Activated CD4-positive, alpha-beta memory T cell treated with anti-CD3 and anti-CD28 coated beads, Interleukin-2, amount 10 ng/mL, durations not matched to agents 7 days and 5 days (primary cell): Measurements from ENCODE around the gene TLE6. TPM values are rescaled to one million over a fixed set of nuclear protein-coding genes. Genes with fewer than 3 reads are reported as not detected.
"Not testable (repeated sequence)": the region's sequence is repeated elsewhere in the genome, so short reads cannot be mapped to it uniquely, and the experiment has no call there.

Experiments used
- CTCF ChIA-PET: fragments of 350-600 bp; sonication (Branson Sonifier 250); formaldehyde crosslinking; loops from one replicate; lab custom pipeline; 2021; ENCODE audit warnings: antibody characterized with exemption, inconsistent platforms; lab: Charles Lee
- POLR2A ChIA-PET: fragments of 350-600 bp; sonication (Branson Sonifier 250); formaldehyde crosslinking; loops from one replicate; lab custom pipeline; 2021; ENCODE audit warnings: antibody characterized with exemption; lab: Charles Lee
- DNase-seq: peaks from one replicate; pipeline ENCODE4 v3.0.0-alpha.2; 2020
- H3K27ac Mint-ChIP-seq: one replicate; pipeline ENCODE4 v1.8.0; 2021; ENCODE audit warnings: mild to moderate bottlenecking, mixed read lengths
- H3K27me3 Mint-ChIP-seq: one replicate; pipeline ENCODE4 v1.8.0; 2021; ENCODE audit warnings: mixed read lengths
- H3K36me3 Mint-ChIP-seq: one replicate; pipeline ENCODE4 v1.8.0; 2021; ENCODE audit warnings: low read depth, mixed read lengths
- H3K4me1 Mint-ChIP-seq: one replicate; pipeline ENCODE4 v1.8.0; 2021; ENCODE audit warnings: mixed read lengths
- H3K4me3 Mint-ChIP-seq: one replicate; pipeline ENCODE4 v1.8.0; 2021; ENCODE audit warnings: mild to moderate bottlenecking, mixed read lengths
- H3K9me3 Mint-ChIP-seq: one replicate; pipeline ENCODE4 v1.8.0; 2021; ENCODE audit warnings: mixed read lengths
- total RNA-seq, 2 experiments: library from RNA; stranded (reverse); gene quantifications; one replicate each; pipeline ENCODE4 v1.2.3, GENCODE V29; 2021

The TLE6 gene
- total RNA-seq, 2 experiments from 2014 or later: 1.1 to 2.0 TPM

DNA sequence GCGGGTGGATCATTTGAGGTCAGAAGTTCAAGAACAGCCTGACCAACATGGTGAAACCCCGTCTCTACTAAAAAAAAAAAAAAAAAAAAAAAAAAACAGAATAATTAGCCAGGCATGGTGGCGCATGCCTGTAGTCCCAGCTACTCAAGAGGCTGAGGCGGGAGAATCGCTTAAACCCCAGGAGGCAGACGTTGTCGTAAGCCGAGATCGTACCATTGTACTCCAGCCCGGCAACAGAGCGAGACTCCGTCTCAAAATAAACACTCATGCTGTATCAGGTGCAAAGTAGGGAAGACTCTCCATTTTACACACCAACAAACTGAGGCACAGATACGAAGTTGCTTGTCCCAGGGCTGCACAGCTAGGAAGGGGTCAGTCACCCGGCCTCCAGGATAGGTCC, 15.6 kb downstream of the TLE6 start:
- DNase-seq: no peak
- Mint-ChIP-seq H3K27ac (no peak overlapping the region), H3K27me3 (no peaks in the 10 kb centered on the region), H3K4me1 (no peaks in the 10 kb centered on the region), H3K4me3 (no peak overlapping the region), H3K36me3 (no peaks in the 10 kb centered on the region), H3K9me3 (no peaks in the 10 kb centered on the region)
- ChIA-PET CTCF (no interaction called here), POLR2A (no interaction called here)

DNA sequence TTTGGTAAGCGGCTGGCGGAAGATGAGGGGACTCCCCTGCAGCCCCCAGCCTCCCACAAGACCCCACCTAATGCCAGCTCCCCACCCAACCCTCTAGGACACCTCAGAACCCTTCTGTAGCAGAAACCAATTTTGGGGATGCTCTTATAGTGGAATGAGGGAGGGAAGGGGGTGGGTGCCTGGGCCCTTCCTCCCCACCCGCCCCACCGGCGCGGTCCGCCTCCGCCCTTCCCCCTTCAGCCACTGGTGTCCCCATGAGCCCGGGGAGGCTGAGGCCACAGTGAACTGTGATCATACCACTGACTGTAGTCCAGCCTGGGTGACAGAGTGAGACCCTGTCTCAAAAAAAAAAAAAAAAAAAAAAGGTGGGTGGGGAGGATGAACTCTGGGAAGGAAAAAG, 16.2 kb downstream of the TLE6 start:
- Mint-ChIP-seq H3K4me1 (no peaks in the 10 kb centered on the region), H3K9me3 (no peaks in the 10 kb centered on the region), H3K27me3 (no peaks in the 10 kb centered on the region), H3K27ac (no peak overlapping the region), H3K36me3 (no peaks in the 10 kb centered on the region), H3K4me3 (no peak overlapping the region)
- DNase-seq: no peak
- CTCF ChIA-PET: no interaction called here
- POLR2A ChIA-PET: no interaction called here

GRCh38 chr19:2994588-2995131, 17.3 kb downstream of the TLE6 start:
- no peaks in the 10 kb centered on the region for H3K4me1 Mint-ChIP-seq
- DNase-seq: no peak
- ChIA-PET POLR2A (no interaction called here), CTCF (no interaction called here)
- no peak overlapping the region for H3K27ac Mint-ChIP-seq
- H3K9me3 Mint-ChIP-seq: no peaks in the 10 kb centered on the region
- H3K36me3 Mint-ChIP-seq: no peaks in the 10 kb centered on the region
- no peaks in the 10 kb centered on the region for H3K27me3 Mint-ChIP-seq
- no peak overlapping the region for H3K4me3 Mint-ChIP-seq

GRCh38 chr19:2997720-2998119, 20.4 kb downstream of the TLE6 start:
- Mint-ChIP-seq H3K36me3 (no peaks in the 10 kb centered on the region), H3K9me3 (no peaks in the 10 kb centered on the region), H3K4me3 (no peak overlapping the region), H3K27ac (no peak overlapping the region), H3K4me1 (no peaks in the 10 kb centered on the region), H3K27me3 (no peaks in the 10 kb centered on the region)
- no peak for DNase-seq
- CTCF ChIA-PET: no interaction called here
- POLR2A ChIA-PET: no interaction called here

DNA sequence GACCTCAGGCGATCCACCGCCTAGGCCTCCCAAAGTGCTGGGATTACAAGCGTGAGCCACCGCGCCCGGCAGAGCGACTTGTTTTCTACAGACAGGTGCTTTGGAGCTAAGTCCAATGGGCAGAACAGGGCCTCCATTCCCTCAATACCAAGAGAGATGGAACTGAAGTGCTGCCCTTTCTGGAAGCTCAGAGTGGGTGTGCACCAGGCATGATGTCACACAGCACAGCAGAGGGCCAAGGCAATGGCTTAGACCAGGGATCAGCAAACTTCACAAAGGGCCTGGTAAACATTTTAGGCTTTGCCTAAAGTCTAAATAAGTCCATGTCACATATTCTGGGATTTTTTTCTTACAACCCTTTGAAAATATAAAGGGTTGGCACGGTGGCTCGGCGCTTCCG, 21.3 kb downstream of the TLE6 start:
- no peak overlapping the region for H3K4me3 Mint-ChIP-seq
- ChIA-PET CTCF (no interaction called here), POLR2A (no interaction called here)
- no peaks in the 10 kb centered on the region for H3K9me3 Mint-ChIP-seq
- no peaks in the 10 kb centered on the region for H3K36me3 Mint-ChIP-seq
- H3K27me3 Mint-ChIP-seq: no peaks in the 10 kb centered on the region
- H3K4me1 Mint-ChIP-seq: no peaks in the 10 kb centered on the region
- no peak overlapping the region for H3K27ac Mint-ChIP-seq
- DNase-seq: no peak

- Mint-ChIP-seq H3K9me3 (no peaks in the 10 kb centered on the region), H3K4me1 (no peaks in the 10 kb centered on the region), H3K27me3 (no peaks in the 10 kb centered on the region), H3K4me3 (no peak overlapping the region), H3K27ac (no peak overlapping the region), H3K36me3 (no peaks in the 10 kb centered on the region)
- DNase-seq: no peak
- POLR2A ChIA-PET: no interaction called here
- CTCF ChIA-PET: interaction anchor here (0.6 kb wide), 1 partner anchor 291 kb away, joined by 3 read pairs; no protein-coding TSS in a partner anchor
These were observed 24.0 kb downstream of the TLE6 start for GRCh38 chr19:3001235-3001800.

DNA sequence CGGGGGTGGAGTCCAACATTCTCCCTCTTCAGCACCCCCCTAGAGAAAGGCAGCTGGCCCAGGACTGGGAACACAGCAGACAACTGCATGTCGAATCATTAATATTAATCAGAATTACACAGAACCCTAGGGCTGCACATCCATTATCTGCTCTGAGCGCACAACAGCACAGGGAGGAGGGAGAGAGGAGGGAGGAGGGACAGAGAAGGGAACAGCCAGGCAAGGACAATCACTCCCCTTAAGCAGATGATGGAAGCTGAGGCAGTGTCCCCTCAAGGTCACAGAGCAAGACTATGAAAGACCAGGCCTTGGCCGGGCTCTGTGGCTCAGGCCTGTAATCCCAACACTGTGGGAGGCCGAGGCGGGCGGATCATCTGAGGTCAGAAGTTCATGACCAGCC, 25.7 kb downstream of the TLE6 start:
- no peak for DNase-seq
- H3K4me3 Mint-ChIP-seq: no peak overlapping the region
- ChIA-PET CTCF (no interaction called here), POLR2A (no interaction called here)
- H3K27me3 Mint-ChIP-seq: no peaks in the 10 kb centered on the region
- no peak overlapping the region for H3K27ac Mint-ChIP-seq
- H3K9me3 Mint-ChIP-seq: no peaks in the 10 kb centered on the region
- H3K36me3 Mint-ChIP-seq: no peaks in the 10 kb centered on the region
- H3K4me1 Mint-ChIP-seq: no peaks in the 10 kb centered on the region

DNA sequence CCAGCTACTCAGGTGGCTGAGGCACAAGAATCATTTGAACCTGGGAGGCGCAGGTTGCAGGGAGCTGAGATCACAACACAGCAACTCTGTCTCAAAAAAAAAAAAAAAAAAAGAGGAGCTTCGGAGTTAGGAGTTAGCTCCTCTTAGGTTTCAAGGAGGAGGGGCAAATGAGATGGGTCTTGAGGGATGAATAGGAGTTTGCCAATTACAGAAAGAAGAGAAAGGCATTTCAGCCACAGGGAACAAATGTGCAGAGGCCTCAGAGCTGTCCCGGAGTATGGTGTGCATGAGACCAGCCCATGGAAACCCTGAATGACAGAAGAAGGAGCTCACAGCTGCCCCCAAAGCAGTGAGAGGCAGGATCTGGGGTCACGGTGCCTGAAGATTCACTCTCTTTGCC, 27.2 kb downstream of the TLE6 start:
- H3K36me3 Mint-ChIP-seq: no peaks in the 10 kb centered on the region
- H3K9me3 Mint-ChIP-seq: no peaks in the 10 kb centered on the region
- H3K27me3 Mint-ChIP-seq: no peaks in the 10 kb centered on the region
- no peak for DNase-seq
- H3K4me1 Mint-ChIP-seq: no peaks in the 10 kb centered on the region
- POLR2A ChIA-PET: no interaction called here
- no peak overlapping the region for H3K4me3 Mint-ChIP-seq
- no peak overlapping the region for H3K27ac Mint-ChIP-seq
- CTCF ChIA-PET: interaction anchor here (0.8 to 1.4 kb wide), 2 partner anchors 8 to 42 kb away, joined by 3 to 4 read pairs; no protein-coding TSS in a partner anchor

- Mint-ChIP-seq H3K4me3 (no peak overlapping the region), H3K27ac (no peak overlapping the region), H3K9me3 (no peaks in the 10 kb centered on the region), H3K4me1 (no peaks in the 10 kb centered on the region), H3K27me3 (no peaks in the 10 kb centered on the region), H3K36me3 (no peaks in the 10 kb centered on the region)
- ChIA-PET POLR2A (no interaction called here), CTCF (interaction anchor here (0.8 to 1.4 kb wide), 2 partner anchors 8 to 43 kb away, joined by 3 to 4 read pairs; no protein-coding TSS in a partner anchor)
- no peak for DNase-seq
These were observed 28.0 kb downstream of the TLE6 start for GRCh38 chr19:3005345-3005744.

- CTCF ChIA-PET: no interaction called here
These were observed 28.9 kb downstream of the TLE6 start for GRCh38 chr19:3006075-3006767.

DNA sequence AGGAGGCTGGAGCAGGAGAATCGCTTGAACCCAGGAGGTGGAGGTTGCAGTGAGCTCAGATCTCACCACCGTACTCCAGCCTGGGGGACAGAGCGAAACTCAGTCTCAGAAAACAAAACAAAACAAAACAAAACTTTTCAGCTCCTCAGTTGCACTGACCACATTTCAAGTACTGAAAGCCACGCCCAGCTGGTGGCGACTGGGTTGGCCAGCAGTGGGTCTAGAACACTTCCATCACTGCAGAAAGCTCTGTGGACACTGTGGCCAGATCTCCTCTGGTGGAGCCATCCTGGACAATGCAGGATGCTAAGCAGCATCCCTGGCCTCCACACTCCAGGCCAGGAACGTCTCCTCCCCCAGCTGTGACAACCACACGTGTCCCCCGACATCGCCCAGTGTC, 30.6 kb downstream of the TLE6 start:
- Mint-ChIP-seq H3K36me3 (no peaks in the 10 kb centered on the region), H3K27ac (no peak overlapping the region), H3K4me3 (no peak overlapping the region), H3K9me3 (no peaks in the 10 kb centered on the region), H3K27me3 (no peaks in the 10 kb centered on the region), H3K4me1 (no peaks in the 10 kb centered on the region)
- CTCF ChIA-PET: no interaction called here
- POLR2A ChIA-PET: no interaction called here
- no peak for DNase-seq

More at GRCh38 chr19:3006075-3006767, 28.9 kb downstream of the TLE6 start:
- Mint-ChIP-seq H3K9me3 (no peaks in the 10 kb centered on the region), H3K27me3 (no peaks in the 10 kb centered on the region), H3K27ac (no peak overlapping the region), H3K36me3 (no peaks in the 10 kb centered on the region), H3K4me3 (no peak overlapping the region), H3K4me1 (no peaks in the 10 kb centered on the region)
- POLR2A ChIA-PET: no interaction called here
- DNase-seq: no peak

DNA sequence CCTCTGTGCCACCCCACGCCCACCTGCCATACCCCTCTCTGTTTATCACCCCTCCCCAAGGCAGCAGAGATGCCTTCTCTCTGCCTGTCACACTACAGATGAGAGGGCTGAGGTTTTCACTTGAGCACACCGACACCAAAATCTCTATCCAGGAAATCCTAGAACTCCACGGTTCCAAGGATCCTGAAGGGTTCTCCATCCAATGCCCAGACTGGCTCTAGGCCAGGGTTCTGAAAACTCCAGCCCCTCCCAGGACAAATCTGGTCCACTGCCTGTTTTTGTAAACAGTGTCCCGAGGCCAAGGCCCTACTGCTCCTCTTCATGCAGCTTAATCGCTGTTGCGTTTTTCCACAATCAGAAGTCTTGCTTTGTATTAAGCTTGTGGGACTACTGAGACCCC, 31.6 kb downstream of the TLE6 start:
- no peaks in the 10 kb centered on the region for H3K36me3 Mint-ChIP-seq
- no peaks in the 10 kb centered on the region for H3K27me3 Mint-ChIP-seq
- H3K4me3 Mint-ChIP-seq: no peak overlapping the region
- H3K9me3 Mint-ChIP-seq: no peaks in the 10 kb centered on the region
- H3K4me1 Mint-ChIP-seq: no peaks in the 10 kb centered on the region
- no peak overlapping the region for H3K27ac Mint-ChIP-seq
- ChIA-PET POLR2A (no interaction called here), CTCF (no interaction called here)
- no peak for DNase-seq

DNA sequence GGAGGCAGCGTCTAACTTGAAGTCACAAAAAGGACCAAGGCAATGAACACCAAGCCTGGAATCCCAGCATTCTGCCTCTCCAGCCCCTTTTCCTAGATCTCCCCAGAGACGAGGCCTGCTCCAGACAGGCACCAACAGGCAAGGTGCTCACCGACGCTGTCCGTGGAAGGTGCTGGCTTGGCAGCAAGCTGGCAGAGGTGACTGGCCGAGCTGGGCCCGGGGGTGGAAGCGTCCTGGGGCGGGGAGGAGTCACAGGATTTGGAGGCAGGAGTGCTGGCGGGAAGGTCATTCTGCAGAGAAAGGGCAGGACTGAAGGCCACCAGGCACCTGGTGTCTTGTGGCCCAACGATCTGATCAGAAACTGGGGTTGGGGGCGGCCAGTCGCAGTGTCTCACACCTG, 33.5 kb downstream of the TLE6 start:
- no peaks in the 10 kb centered on the region for H3K36me3 Mint-ChIP-seq
- ChIA-PET POLR2A (no interaction called here), CTCF (no interaction called here)
- H3K27ac Mint-ChIP-seq: no peak overlapping the region
- no peak for DNase-seq
- H3K4me1 Mint-ChIP-seq: no peaks in the 10 kb centered on the region
- no peaks in the 10 kb centered on the region for H3K27me3 Mint-ChIP-seq
- H3K4me3 Mint-ChIP-seq: no peak overlapping the region
- no peaks in the 10 kb centered on the region for H3K9me3 Mint-ChIP-seq

DNA sequence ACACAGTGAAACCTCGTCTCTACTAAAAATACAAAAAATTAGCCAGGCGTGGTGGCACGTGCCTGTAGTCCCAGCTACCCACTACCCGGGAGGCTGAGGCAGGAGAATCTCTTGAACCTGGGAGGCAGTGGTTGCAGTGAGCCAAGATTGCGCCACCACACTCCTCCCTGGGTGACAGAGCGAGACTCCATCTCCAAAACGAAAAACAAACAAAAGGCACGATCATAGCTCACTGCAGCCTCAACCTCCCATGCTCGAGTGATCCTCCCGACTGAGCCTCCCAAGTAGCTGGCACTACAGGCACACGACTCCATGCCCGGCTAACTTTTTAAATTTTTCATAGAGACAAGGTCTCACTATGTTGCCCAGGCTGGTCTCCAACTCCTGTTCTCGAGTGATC, 34.7 kb downstream of the TLE6 start:
- CTCF ChIA-PET: interaction anchor here (1.3 kb wide), 1 partner anchor 7 kb away, joined by 4 read pairs; no protein-coding TSS in a partner anchor
- POLR2A ChIA-PET, H3K27ac Mint-ChIP-seq, H3K9me3 Mint-ChIP-seq, H3K4me3 Mint-ChIP-seq, H3K4me1 Mint-ChIP-seq, DNase-seq, H3K36me3 Mint-ChIP-seq, H3K27me3 Mint-ChIP-seq: not testable (repeated sequence)
